ENCODE measurements around the gene AUNIP. TPM values are rescaled to one million over a fixed set of nuclear protein-coding genes. Genes with fewer than 3 reads are reported as not detected.

The AUNIP gene
- total and polyA plus RNA-seq, 3 donors from 2014 or later = 14.1 to 28.5 (median 22.5) TPM

DNA sequence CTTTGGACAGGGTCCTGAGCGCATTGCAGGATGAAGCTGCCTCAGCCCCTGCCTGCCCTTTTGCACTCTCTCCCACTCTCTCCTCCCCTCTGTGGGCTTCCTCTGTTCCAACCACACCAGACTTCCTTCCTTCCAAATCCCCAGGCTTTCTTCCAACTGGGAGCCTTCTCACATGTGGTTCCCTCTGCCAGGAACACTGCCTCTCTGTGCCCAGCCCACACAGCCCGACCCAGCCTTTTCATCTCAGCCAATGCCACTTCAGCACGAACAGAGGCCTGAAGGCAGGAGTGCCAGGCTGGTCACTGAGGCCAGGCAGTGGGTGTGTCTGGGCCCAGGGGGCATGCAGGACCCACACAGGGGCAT, 53.4 kb downstream of the AUNIP start:
- no peaks in the 10 kb centered on the region for H3K36me3 ChIP-seq (ENCODE audit: low read depth, missing control alignments)
- intact Hi-C loops (cut with DNase I; ENCODE audit: low total_unique reads) = no loop called here
- no peak overlapping the region for H3K4me3 ChIP-seq
- no peaks in the 10 kb centered on the region for H3K27me3 ChIP-seq
- peaks cover 5% of the 10 kb centered on the region for H3K4me1 ChIP-seq
- no peak overlapping the region for H3K27ac ChIP-seq
- TF ChIP-seq POLR2A (IDR thresholded peaks at IDR 0.05) = no peak
- TF ChIP-seq, protein P1, sequence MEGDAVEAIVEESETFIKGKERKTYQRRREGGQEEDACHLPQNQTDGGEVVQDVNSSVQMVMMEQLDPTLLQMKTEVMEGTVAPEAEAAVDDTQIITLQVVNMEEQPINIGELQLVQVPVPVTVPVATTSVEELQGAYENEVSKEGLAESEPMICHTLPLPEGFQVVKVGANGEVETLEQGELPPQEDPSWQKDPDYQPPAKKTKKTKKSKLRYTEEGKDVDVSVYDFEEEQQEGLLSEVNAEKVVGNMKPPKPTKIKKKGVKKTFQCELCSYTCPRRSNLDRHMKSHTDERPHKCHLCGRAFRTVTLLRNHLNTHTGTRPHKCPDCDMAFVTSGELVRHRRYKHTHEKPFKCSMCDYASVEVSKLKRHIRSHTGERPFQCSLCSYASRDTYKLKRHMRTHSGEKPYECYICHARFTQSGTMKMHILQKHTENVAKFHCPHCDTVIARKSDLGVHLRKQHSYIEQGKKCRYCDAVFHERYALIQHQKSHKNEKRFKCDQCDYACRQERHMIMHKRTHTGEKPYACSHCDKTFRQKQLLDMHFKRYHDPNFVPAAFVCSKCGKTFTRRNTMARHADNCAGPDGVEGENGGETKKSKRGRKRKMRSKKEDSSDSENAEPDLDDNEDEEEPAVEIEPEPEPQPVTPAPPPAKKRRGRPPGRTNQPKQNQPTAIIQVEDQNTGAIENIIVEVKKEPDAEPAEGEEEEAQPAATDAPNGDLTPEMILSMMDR (IDR thresholded peaks at IDR 0.05) = no peak
- no peaks in the 10 kb centered on the region for H3K9me3 ChIP-seq
- 50 to 64% methylated on average over 3 of the region's 3 CpGs for WGBS, 2 donors
- DNase-seq = peak; percentile 47

DNA sequence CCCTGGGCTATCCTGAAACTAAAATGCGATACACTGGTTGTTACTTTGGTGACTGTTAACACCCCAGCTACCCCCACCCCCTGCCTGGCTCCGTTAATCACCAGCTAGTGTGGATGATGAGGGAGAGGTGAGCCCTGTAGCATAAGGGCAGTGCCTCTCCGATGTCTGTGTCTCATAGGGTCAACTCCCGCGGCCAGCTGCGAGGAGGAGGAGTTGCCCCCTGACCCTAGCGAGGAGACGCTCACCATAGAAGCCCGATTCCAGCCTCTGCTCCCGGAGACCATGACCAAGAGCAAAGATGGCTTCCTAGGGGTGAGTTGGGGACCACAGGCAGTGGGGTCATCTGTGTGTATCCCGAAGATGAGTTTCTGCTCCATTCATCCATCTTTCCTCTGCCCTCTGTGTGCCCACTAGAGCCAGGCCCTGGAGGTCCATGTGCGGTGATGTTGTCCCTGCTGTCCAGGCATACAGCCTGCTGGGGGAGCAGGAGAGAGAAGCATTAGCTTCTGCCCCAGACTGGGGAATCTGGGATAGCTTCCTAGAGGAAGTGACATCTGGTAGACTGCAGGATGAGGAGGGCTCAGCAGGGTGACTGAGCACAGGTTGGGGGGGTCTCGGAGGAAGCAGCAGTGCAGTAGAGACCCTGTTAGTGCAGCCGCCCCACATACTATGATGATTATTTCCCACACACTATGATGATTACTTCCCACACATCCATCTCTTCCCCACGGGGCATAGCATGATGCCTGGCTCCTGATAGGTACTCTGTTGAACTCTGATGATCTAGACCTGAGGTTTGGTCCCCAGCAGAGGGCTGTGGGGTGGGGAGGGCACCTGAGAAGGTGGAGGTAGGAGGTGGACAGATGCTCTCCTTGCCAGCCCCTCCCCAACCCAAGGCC, 54.0 kb downstream of the AUNIP start:
- intact Hi-C loops (cut with DNase I; ENCODE audit: low total_unique reads) = no loop called here
- WGBS, 2 donors = 85 to 88% methylated on average over 8 to 15 of the region's 15 CpGs

DNA sequence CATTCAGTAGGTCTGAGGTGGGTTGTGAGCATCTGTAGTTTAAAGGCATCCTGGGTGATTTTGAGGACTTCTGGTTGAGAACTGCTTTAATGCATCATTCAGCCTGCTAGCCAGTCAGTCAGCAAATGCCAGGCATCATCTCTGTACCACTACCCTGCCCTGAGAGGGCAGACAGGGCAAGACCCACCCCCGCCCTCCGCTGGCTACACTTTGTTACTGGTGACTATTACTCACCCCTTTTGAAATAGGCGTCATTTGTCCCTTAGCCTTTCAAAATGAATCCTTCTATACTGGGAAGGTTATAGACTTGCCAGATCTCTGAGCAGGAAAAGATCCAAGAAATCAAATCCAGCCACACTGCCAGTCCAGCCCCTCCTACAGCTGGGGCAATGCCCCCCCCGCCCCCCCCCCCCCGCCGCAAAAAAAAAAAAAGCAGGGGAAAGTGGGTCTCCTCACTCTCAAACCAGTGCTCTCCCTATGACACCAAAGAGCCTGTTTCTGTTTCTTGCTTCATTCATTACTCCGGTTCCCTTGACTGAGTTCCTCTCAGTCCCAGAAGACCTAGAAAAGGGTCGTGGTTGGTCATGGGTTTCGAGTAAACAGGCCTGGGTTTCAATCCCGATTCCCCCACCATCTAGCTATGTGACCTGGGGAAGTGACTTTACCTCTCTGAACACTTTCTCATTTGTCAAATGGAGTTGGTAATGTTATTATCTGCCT, 54.9 kb downstream of the AUNIP start:
- peaks cover 11% of the 10 kb centered on the region for H3K4me1 ChIP-seq
- H3K27ac ChIP-seq = no peak overlapping the region
- no peaks in the 10 kb centered on the region for H3K9me3 ChIP-seq
- H3K4me3 ChIP-seq = no peak overlapping the region
- H3K27me3 ChIP-seq = no peaks in the 10 kb centered on the region
- DNase-seq = no peak
- intact Hi-C loops (cut with DNase I; ENCODE audit: low total_unique reads) = no loop called here
- no peaks in the 10 kb centered on the region for H3K36me3 ChIP-seq (ENCODE audit: low read depth, missing control alignments)
- no peak for TF ChIP-seq POLR2A (IDR thresholded peaks at IDR 0.05)
- TF ChIP-seq, protein P1 (IDR thresholded peaks at IDR 0.05) = no peak
- 83 to 85% methylated on average over 10 of the region's 10 CpGs for WGBS, 2 donors

More for the DNA sequence above, 54.0 kb downstream of the AUNIP start:
- TF ChIP-seq, protein P1 (IDR thresholded peaks at IDR 0.05) = no peak
- TF ChIP-seq POLR2A (IDR thresholded peaks at IDR 0.05) = no peak
- Histone ChIP-seq H3K27me3 (no peaks in the 10 kb centered on the region), H3K4me3 (no peak overlapping the region), H3K4me1 (peaks cover 8% of the 10 kb centered on the region), H3K36me3 (ENCODE audit: low read depth, missing control alignments) (no peaks in the 10 kb centered on the region), H3K27ac (no peak overlapping the region), H3K9me3 (no peaks in the 10 kb centered on the region)
- no peak for DNase-seq

DNA sequence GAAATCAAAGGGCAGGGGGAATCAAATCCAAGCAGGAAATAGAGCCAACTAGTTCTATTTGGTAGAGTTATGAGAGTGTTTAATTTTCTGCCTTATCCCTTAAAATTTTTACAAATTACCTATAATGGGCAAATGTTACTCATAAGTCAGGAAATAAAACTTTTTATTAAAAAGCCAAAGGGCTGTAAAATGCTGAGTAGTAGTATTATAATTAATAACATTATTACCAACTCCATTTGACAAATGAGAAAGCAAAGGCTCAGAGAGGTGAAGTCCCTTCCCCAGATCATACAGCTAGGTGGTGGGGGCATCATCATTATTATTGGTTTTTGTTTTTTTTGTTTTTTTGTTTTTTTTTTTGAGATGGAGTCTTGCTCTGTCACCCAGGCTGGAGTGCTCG, 55.9 kb downstream of the AUNIP start:
- H3K4me1 ChIP-seq = peaks cover 12% of the 10 kb centered on the region
- H3K27ac ChIP-seq = no peak overlapping the region

More for the DNA sequence above, 55.9 kb downstream of the AUNIP start:
- Histone ChIP-seq H3K9me3 (no peaks in the 10 kb centered on the region), H3K36me3 (ENCODE audit: low read depth, missing control alignments) (no peaks in the 10 kb centered on the region), H3K4me3 (no peak overlapping the region), H3K27me3 (no peaks in the 10 kb centered on the region)
- intact Hi-C loops (cut with DNase I; ENCODE audit: low total_unique reads) = no loop called here
- 86 to 100% methylated on average over 1 of the region's 1 CpG for WGBS, 2 donors
- DNase-seq = no peak
- TF ChIP-seq POLR2A (IDR thresholded peaks at IDR 0.05) = no peak
- TF ChIP-seq, protein P1 (IDR thresholded peaks at IDR 0.05) = no peak
